NCI-H128 (cell line): ENCODE measurements around the gene PLA2G6.
"Not testable (repeated sequence)": the region's sequence is repeated elsewhere in the genome, so short reads cannot be mapped to it uniquely, and the experiment has no call there.

Experiments
- DNase-seq: peaks from one replicate; lab custom pipeline; 2025; ENCODE audit not compliant: unreplicated experiment; lab: John Stamatoyannopoulos, UW

PLA2G6 gene

GRCh38 chr22:38086942-38087341 is 94.7 kb downstream of the PLA2G6 start:
- DNase-seq = no peak

GRCh38 chr22:38086001-38086845 is 95.4 kb downstream of the PLA2G6 start:
- no peak for DNase-seq

GRCh38 chr22:38085501-38085900 is 96.1 kb downstream of the PLA2G6 start:
- DNase-seq = no peak

- no peak for DNase-seq
Measured at GRCh38 chr22:38085056-38085455, 96.6 kb downstream of the PLA2G6 start.

GRCh38 chr22:38083931-38084631 is 97.5 kb downstream of the PLA2G6 start, which contains the start of gene SLC16A8:
SLC16A8 (minus strand) TSS chr22:38084184; CDS start chr22:38082873, 1,311 bp downstream.
- DNase-seq = no peak

DNA sequence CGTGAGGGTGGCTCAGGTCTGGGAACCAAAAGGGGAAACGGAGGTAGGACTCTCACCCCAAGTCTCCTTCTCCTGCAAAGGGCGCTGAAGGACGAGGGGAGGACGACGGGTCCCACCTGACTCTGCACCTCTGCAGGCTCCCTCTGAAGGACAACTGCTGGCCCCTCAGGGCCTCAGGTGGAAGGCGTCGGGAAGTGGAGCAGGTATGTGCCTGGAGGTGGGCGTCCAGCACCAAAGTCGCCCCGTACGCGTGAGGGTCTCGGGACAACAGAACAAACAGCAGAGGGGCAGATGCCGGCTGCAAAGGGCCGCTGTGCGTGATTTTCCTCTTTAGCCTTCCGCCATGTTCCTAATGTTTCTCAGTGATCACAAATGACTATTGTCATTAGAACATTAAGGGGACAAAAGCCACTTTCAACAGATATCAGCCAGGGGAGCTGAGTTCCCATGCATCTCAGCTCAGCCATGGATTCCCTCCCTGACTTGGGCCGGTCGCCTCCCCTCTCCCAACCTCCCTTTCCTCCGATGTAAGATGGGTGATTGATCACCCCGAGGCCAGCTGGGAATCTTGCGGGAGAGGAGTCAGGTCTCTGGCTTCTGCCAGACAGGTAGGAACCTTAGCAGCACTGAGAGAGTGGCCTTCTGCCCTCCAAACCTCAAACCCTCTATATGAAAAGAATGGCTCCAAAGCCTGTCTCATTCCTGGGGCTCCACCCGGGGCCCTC is 98.5 kb downstream of the PLA2G6 start:
- DNase-seq = no peak

GRCh38 chr22:38081941-38082828 is 99.4 kb downstream of the PLA2G6 start:
- DNase-seq = no peak

DNA sequence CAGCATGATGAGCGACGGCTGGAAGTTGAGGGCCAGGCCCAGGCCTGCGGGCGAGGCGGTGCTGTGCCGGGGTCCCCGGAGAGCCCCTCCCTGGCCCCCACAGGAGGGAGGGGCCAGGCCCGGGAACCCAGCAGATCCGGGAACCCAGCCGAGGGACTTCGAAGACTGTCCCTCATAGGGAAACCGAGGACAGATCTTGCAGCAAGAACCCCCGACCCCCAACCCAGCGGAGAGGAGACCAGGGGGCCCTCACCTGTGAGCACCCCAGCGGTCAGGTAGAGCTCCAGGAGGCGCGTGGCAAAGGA is 100.0 kb downstream of the PLA2G6 start:
- DNase-seq = no peak

DNA sequence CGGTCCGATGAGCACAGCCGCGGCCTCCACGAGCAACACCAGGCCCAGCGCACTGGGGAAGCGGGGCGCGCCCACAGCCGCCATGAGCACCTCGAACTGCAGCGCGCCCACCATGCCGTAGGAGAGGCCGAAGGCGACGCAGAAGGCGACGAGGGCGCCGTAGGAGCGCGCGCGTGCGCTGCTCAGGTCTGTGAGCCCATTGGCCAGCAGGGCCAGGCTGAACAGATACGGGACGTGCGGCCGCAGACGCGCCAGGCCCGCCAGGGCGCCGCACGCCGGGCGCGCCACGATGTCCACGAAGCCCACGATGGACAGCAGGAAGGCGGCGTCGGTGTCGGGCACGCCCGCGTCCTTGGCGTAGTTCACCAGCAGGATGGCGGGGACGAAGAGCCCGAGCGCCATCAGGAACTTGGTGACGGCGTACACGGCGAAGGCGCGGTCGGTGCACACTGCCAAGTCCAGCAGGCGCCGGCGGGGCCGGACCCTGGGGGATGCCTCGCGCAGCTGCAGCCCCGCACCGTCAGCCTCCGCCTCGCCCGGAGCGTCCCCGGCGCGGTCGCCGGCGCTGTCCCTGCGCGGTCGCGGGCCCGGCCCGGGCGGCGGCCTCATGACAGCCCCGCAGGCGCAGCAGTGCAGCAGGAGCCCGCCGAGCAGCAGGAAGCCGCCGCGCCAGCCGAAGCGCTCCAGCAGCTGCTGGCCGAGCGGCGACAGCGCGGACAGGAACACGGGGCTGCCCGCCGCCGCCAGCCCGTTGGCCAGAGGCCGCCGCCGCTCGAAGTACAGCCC is 100.6 kb downstream of the PLA2G6 start:
- no peak for DNase-seq

GRCh38 chr22:38080474-38080849 is 101.2 kb downstream of the PLA2G6 start:
- DNase-seq = no peak

DNA sequence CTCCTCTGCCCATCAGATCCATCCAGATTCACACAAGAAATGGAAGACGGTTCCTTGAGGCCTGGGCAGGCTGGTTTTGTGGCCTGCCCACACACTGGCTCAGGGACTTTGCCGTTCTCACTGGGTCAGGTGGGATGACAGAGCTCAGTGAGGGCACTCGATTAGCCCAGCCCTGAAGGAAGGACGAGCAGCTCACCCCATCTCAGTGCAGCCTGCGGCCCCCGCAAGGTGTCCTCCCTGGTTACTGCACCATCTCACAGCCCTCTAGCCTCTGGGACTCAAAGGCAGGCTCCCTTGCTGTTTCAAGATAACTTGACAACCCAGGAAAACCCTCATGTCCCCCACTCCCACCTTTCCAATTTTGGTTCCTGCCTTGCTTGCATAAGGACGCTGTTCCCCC is 101.8 kb downstream of the PLA2G6 start:
- no peak for DNase-seq

GRCh38 chr22:38079208-38079607 is 102.4 kb downstream of the PLA2G6 start:
- not testable (repeated sequence) for DNase-seq

GRCh38 chr22:38078046-38078840 is 103.4 kb downstream of the PLA2G6 start:
- no peak for DNase-seq

- DNase-seq = no peak
Measured at GRCh38 chr22:38077595-38077994, 104.0 kb downstream of the PLA2G6 start.

DNA sequence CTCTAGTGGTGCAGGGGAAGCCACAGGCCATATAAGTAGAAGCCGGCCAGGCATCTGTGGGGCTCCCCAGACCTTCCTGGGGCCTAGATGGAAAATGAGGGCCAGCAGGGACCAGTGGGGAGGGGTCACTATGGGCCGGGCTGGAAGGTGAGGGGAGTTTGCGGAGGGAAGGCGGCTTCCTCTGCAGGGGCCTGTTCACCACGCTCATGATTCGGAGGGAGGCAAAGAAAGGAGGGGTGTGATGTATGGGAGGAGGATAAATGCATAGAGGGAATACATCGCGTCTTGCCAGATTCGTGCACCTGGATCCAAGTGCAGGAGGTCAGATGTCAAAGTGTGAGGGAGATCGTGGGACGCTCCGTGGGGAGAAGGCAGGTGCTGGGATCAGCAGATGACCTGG is 104.5 kb downstream of the PLA2G6 start:
- DNase-seq = no peak

GRCh38 chr22:38075961-38076360 is 105.7 kb downstream of the PLA2G6 start:
- no peak for DNase-seq

DNA sequence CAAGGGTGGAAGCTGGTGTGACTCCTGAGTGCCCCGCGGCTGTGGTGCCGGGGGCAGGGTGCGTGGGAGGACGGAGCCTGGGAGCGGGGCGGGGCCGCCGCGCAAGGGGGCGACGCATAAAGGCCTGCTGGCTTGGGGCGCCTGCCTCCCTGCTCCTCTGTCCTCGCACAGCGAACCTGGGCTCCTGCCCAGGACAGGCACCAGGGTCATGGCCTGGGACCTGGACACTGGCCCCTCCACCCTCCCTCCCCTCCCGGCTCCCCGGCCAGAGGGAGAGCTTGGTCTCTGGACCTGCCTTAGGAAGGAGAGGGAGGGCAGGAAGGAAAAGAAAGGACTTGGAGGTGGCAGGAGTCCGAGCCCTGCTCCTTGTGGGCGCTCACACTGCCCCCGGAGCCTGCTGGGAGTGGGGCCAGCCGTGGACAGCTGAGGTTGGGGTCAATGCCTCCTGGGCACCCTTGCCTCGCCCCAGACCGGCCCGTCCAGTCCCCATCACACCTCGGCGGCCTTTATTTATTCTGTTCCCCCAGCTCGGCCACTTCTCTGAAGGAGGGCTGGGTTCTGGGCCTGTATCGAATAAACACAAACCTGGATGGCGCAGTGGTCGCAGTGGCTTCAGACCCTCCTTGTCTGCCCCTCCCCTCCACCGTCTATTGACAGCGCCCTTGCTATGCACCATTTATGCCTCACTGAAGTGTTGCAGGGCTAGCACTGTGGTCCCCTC is 106.4 kb downstream of the PLA2G6 start:
- DNase-seq = no peak
